HS-5 (cell line): ENCODE data around the gene CACNG7.
"Not testable (repeated sequence)": the region's sequence is repeated elsewhere in the genome, so short reads cannot be mapped to it uniquely, and the experiment has no call there.

Experiments used
- DNase-seq: peaks from one replicate; pipeline ENCODE4 v3.0.0-alpha.2; 2012; ENCODE audit warnings: low read depth

The CACNG7 gene

DNA sequence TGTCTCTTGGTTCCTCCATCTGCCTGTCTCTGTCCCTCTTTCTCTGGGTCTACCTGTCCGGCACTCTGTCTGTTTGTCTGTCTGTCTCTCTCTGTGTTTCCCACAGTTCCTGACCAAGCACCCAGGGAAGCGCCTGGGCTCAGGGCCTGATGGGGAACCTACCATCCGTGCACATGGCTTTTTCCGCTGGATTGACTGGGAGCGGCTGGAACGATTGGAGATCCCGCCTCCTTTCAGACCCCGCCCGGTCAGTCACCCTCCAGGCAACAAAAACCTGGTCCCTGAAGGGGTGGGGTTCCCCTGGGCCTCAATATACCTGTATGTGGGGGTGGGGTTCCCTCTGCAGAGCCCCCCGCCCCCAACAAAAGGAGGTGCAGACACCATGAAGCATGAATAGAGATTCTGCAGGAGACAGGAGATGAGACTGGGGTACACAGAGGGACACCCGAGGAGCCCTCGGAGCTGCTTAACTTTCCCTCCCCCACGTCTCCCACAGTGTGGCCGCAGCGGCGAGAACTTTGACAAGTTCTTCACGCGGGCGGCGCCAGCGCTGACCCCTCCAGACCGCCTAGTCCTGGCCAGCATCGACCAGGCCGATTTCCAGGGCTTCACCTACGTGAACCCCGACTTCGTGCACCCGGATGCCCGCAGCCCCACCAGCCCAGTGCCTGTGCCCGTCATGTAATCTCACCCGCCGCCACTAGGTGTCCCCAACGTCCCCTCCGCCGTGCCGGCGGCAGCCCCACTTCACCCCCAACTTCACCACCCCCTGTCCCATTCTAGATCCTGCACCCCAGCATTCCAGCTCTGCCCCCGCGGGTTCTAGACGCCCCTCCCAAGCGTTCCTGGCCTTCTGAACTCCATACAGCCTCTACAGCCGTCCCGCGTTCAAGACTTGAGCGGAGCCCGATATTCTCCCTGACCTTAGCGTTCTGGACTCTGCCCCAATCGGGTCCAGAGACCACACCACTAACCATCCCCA is 2.6 kb upstream of the CACNG7 start:
- no peak for DNase-seq

DNA sequence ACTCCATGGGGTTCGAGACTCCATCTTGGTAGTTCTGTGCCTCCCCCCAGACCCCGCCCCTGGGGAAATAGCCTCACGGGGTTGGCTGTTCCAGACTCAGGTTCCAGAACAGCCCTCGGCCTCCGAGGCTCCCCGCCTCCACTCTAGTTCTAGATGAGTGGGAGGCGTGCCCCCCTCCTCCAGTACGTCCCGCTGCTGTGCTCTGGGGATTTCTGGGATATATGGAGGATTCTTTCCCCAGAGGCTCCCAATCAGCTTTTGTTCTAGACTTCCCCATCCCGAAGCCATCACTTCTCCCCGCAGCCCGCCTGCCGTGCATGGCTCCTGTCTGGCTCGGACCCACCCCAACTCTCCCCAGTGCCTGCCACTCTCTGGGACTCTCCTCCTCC is 1.9 kb upstream of the CACNG7 start:
- DNase-seq, result no peak

DNA sequence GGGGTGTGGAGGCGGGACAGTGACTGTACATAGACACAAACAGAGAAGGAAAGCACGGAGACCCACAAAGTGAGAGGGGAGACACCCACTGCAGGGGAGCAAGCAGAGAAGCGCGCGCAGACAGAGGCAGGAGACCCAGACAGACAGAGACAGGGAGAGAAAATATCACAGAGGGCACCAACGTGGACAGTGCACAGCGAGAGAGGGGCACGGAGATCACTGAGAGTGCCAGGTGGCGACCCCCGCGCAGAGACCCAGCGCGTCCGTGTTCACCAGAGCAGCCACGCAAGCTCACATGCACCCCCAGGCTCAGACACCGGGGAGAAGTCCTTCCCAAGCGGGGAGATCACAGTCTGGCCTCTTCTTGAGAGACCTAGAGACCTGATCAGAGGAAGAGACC is 1.4 kb upstream of the CACNG7 start:
- no peak for DNase-seq

DNA sequence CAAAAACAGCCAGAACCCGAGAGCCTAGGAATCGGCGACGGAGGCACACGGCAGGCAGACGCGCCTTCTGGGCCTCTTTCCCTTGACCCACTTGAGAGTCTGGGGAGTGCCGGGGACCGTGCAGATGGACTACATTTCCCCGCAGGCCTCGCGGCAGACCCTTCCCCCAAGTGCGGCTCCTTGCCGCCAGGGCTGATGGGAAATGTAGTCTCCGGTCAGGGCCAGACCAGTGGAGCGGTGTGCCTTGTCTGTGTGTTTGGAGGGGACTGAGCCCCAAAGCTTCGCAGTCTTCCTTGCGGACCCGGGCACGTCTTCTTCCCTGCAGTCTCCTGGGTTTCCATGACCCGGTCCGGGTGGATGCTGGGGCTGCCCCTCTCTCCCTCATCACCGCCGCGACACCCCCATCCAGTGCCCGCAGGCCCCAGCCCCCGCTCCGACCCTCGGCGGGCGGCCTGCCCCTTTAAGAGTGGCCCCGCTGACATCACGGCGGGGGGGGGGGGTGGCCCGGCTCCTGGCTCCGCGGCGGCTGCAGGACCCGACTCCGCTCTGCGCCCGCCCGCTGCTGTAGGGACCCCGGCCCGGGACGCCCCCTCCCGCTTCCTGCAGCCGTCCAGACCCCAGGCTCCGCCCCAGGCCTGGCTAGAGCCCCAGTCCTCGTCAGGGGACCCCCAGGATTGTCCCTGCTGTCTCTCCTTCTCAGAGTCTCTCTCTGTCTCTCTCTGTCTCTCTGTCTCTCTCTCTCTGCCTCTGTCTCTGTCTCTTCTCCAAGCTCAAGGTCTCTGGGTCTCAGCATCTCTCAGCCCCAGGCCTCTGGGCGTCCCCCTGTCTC is 758 bp upstream of the CACNG7 start:
- no peak for DNase-seq

DNA sequence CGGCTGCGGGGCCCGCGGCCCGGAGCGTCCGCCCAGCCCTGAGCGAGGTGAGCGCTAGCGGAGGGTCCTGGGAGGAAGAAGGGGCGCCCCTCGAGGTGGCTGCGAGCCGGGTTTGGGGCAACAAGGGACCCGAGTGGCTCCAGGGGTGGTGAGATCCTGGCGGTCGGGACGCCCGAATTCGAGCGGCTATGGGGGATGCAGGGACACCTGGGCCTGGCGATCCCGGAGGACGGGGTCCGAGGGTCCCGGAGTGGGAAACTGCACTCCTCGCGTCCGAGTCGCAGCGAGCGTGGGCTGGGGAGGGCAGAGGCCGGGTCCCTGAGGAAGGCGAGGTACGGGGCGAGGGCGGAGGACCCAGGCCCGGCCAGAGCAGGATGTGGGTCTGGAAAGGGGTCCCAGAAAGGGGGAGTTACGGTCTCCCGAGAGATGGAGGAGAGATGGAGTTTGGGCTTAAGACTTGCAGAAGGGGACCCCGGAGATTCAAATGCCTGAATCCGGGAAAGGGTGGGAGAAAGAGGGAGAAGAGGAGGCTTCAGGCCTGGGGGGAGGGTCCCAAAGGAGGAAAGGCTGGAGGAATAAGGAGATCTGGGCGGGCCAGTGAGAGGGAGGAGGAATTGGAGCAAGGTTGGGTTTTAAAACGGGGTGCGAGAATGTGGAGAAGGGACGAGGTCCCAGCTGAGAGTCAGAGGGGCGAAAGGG is 542 bp downstream of the CACNG7 start:
- no peak for DNase-seq

DNA sequence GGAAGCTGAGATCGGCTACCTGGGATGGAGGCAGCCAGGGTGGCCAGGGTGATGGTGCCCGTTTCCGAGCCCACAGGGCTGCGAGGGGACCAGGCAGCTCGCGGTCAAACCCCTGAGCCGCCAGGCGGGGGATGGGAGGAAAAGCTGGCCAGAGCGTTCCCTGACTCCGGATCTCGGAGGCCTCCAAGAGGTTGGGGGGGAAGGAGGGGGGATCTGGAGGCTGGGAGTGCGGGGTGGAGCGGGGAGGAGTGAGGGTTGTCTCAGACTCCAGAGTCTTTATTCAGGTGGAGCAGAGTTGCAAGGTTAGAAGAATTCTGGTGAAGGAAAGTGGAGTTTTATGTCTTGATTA is 1.1 kb downstream of the CACNG7 start:
- DNase-seq, result no peak

DNA sequence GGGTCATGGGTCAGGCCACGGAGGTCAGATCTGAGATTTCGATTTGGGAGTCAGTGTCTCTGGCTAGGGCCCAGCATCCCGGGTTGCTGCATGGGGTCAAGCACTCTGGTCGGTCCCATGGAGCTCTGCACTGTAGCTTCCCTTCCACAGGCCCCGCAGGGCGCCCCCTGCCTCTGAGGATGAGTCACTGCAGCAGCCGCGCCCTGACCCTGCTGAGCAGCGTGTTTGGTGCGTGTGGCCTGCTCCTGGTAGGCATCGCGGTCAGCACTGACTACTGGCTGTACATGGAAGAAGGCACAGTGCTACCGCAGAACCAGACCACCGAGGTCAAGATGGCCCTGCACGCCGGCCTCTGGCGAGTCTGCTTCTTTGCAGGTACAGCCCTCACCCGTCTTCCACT is 3.6 kb downstream of the CACNG7 start:
- no peak for DNase-seq

DNA sequence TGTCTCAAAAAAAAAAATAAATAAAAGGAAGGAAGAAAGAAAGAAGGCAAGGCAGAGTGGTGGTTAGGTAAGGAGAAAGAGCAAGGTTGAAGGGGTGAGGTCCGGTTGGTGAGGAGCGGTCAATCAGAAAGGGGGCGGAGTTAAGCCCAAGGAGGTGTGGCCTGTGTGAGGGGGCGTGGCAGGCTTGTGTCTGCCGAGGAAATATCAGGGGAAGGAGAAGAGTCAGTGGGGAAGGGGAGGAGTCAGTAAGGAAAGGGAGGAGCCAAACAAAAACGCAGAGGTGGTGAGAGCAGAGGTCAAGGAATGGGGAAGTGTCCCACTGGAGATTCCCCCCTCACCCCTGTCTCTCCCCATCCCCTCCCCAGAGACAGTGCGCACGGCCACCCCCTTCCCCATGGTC is 5.9 kb downstream of the CACNG7 start:
- DNase-seq, result no peak

DNA sequence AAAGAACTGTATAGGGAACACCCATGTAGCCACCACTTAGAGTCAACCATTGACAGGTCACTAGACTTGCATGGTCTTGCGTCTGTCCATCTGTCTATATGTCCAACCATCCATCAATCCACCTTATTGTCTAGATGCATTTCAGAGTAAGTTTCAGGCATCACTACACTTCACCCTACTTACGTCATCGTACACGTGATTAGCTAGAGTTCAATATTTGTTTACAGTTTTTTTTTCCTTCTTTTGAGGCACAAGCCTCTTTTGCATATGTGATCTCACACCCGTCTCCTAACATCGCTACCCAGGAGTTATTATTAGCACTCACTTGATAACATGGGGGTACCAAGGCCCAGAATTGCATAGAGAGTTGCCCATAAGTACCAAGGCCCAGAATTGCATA is 6.9 kb downstream of the CACNG7 start:
- no peak for DNase-seq

DNA sequence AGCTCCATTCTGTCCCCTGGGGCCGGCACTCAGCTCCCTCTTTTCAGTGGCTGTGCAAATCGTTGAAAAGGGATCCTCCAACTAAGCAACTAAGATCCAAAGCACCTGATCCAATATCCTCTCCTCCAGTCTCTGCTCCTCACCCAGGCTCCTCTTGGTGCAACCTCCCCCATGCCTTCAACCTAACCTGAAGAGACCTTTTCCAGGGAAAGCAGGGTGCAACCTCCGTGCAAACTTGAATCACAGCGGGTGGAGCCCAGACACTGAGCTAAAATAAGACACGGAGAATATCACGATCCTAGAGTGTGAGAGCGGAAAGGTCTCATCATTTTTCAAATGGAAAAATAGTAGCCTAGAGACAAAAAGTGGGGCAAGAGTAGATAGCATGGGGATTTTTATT is 8.3 kb downstream of the CACNG7 start:
- no peak for DNase-seq

DNA sequence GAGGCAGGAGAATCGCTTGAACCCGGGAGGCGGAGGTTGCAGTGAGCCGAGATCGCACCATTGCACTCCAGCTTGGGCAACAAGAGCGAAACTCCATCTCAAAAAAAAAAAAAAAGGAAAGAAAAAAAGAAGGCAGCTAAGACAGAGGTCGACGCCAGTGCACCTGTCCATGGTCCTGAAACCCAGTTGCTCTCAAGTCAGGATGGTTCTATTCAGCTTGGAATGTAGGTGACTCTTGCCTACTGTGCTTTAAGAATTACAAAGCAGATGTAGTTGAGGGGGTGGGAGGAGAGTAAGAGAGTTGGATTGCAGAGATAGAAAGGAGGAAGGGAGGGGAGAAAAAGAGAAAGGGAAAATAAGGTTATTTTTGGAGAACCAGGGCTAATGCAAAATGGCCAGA is 18.7 kb downstream of the CACNG7 start:
- no peak for DNase-seq

DNA sequence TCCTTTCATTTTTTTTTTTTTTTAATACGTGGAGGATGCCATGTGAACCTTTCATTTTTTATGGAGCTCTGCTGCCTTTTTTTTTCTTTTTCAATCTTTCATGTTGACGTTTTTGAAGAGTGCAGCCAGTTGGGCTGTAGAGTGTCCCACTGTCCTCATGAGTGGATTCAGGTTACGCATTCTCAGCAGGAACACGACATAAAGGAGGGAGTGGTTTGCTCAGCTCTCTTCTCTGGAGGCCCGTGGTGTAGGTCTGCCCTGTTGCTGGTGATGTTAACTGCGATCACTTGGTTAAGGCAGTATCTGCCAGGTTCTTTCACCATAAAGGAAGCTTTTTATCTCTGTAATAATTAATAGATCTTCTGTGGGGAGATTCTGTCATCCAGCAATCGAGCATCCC is 27.0 kb downstream of the CACNG7 start:
- DNase-seq, result no peak

DNA sequence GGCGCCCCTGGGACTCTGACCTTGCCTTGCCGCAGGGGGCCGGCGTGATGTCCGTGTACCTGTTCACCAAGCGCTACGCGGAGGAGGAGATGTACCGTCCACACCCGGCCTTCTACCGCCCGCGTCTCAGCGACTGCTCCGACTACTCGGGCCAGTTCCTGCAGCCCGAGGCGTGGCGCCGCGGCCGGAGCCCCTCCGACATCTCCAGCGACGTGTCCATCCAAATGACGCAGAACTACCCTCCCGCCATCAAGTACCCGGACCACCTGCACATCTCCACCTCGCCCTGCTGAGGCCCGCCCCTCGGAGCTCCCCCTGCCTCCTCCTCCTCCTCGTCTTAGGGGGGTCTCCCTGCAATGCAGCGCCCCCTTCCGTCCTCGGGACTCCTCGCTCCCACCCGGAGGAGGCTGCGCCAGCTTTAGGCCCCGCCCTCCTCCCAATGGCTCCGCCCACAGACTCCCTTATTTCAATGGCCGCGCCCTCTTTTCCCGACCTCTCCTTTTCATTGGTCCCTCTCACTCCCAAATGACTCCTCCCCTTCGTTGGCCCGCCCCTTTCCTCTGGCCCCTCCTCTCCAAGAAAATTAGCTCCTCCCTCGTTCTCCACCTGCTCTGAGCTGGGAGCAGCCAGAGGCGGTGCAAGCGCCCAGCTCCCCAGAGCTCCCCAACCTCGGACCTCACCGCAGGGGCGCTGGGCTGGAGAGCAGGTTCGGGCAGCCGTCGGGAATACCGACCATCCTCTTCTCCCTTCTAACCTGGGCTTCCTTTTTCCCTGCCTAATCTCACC is 33.1 kb downstream of the CACNG7 start:
- DNase-seq, result no peak

DNA sequence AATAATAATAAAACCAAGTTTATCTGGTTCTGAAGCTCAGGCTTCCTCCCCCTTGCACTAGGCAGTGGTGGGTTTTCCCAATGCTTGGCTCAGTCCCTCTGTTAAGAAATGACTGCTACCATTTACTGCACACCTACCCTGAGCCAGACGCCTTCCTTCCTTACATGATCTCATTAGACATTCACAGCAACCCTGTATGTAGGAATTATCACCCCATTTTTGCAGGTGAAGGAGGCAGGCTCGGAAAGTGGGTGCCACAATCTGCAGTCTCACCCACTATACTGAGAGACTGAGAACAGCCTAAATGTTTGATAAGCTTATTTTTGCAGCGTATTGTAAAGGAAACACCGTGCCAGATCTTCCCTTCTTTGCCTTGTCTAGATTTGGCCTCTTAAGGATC is 35.3 kb downstream of the CACNG7 start:
- no peak for DNase-seq

DNA sequence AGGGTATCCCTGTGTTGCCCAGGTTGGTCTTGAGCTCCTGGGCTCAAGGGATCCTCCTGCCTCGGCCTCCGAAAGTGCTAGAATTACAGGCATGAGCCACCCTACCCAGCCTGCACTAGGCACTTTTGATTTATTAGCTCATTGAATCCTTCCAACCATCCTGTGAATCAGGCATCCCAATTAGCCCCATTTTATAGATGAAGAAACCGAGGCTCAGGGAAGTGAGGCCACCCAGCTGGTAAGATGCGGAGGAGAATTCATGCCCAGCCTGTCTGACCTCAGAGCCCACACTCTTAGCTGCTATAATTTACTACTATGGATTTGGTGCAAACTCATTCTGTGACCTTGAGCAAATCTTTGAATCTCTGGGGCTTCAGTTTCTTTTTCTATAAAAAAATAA is 35.9 kb downstream of the CACNG7 start:
- no peak for DNase-seq

DNA sequence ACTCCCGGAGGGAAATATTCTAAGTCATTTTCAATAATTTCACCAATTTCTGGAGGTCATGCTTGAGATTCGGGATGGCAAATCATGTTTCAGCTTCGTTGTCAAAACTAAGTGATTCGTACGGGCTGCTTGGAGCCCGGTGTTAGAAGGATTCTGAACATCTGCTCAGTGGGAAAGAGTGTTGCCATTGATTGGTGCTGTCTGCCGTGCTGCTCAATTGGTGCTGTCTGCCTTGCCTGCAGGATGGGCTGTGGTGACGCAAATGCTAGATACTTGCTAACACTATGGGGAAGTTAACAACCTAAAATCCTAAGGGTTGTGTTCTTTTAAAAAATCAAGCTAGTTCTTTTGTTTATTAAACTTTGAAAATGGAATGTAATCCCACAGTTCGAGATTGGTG is 36.4 kb downstream of the CACNG7 start:
- DNase-seq, result no peak

DNA sequence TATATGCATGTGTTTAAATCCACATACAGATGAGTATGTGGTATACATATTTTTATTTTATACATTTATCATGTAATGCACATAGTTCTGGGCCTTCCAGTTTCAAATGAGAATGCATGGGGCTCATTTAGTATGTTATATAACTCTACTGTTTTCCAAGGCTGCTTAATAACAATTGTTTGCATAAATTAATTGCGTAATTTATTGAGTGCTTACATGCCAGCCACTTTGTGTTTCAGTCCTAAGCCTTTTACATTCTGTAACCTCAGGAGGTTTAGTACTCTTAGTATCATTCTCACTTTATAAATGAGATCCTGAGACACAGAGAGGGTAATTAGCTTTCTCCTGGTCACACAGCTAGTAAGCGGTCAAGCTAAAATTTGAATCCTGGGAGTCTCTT is 36.9 kb downstream of the CACNG7 start:
- no peak for DNase-seq

DNA sequence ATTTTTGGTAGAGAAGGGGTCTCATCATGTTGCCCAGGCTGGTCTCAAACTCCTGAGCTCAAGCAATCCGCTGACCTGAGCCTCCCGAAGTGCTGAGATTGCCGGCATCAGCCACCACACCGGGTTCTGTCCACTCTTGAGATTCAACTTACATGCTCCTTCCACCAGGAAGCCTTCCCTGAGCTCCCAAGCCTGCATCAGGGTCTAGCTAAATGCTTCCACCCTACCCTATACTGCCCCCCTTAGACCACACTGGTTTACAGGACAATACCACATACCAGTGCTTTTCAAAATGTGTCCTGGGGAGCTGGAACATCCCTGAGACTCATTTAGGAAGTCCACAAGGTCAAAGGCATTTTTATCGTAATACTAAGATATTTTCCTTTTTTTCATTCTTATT is 38.5 kb downstream of the CACNG7 start:
- no peak for DNase-seq

DNA sequence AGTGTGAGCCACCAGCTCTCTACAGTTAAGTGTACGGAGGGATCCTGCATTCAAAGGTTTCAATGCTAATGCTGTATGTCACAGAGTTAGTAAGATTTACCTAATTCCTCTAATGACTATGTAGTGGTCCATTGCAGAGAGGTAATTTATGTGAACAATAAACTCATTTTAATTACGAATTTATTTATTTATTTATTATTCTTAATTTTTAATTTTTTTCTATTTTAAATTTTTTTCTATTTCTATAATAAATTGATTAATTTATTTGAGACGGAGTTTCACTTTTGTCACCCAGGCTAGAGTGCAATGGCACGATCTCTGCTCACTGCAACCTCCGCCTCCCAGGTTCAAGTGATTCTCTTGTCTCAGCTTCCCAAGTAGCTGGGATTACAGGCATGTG is 39.5 kb downstream of the CACNG7 start:
- not testable (repeated sequence) for DNase-seq

DNA sequence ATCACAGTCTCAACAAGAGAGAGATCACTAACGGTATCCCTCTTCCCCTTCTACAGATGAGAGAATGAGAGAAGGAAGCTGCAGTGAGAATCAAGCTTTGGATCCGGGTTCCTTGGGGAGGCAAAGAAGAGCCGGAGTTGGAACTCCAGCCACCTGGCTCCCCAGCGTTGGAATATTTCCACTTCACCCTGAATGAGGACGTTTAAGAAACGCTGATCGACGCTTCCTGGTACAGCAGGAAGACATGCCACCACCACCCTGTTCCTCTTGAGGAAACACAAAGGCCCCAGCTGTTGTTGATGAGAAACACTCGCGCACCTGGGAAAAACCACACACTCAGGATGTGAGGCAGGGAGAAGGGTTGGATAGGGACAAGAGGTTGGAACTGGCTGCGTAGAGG is 42.4 kb downstream of the CACNG7 start:
- DNase-seq, result no peak

DNA sequence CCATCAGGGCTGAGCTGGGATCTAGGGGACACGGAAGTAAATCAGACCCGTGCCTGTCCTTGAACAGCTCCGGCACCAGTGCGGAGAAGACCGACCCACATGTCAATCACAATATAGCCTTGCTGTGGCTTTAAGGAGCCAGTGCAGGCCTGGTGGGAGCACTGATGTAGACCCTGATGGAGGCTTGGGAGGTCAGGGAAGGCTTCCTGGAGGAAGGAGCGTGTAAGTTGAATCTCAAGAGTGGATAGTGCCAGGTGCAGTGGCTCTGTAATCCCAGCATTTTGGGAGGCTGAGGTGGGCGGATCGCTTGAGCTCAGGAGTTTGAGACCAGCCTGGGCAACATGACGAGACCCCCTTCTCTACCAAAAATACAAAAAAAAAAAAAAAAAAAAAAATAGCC is 42.9 kb downstream of the CACNG7 start:
- DNase-seq, result no peak

DNA sequence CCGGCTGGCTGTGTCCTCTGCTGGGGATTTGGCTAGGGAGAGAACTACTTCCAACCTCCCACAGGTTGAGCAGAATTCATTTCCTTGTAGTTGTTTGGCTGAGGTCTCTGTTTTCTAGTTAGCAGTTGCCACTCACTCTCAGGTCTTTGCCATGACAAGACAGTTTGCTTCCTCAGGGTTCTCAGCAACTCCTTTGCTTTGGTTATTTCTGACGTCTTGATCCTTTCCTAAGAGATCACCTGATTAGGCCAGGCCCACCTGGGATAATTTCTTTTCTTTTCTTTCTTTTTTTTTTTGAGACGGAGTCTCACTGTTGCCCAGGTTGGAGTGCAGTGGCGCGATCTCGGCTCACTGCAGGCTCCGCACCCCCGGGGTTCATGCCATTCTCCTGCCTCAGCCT is 44.3 kb downstream of the CACNG7 start:
- DNase-seq, result no peak
